GM23338 (cell line): ENCODE data around the gene HLCS.

ENCODE experiments used
- CREB1 ChIP-seq: fragments of 250-450 bp; sonication (Bioruptor Pico); IDR thresholded peaks from 2 replicates; pipeline ENCODE4 v1.5.0; 2020; ENCODE audit warnings: low read depth, mild to moderate bottlenecking, moderate library complexity
- CTCF ChIP-seq, 2 experiments: fragments of 200-600 bp in 1 of 2; sonication (generic) in 1 of 2; conservative IDR thresholded peaks; 2 replicates each; pipeline versions ENCODE4 v1.5.1 to v1.6.1; 2016 to 2017; ENCODE audit warnings: antibody characterized with exemption in 2 of 2, low read depth in 2 of 2, mild to moderate bottlenecking in 2 of 2, moderate library complexity in 1 of 2
- EZH2 ChIP-seq: fragments of 200-600 bp; sonication (generic); IDR thresholded peaks from one replicate; pipeline ENCODE4 v1.8.0; 2017; ENCODE audit warnings: antibody characterized with exemption, mild to moderate bottlenecking, low read depth; ENCODE audit not compliant: unreplicated experiment
- EZH2phosphoT487 ChIP-seq: fragments of 200-600 bp; sonication (generic); IDR thresholded peaks from one replicate; pipeline ENCODE4 v1.8.1; 2018; ENCODE audit warnings: antibody characterized with exemption; ENCODE audit not compliant: unreplicated experiment
- JUNB ChIP-seq: IDR thresholded peaks from one replicate; pipeline ENCODE4 v1.6.1; 2016; ENCODE audit warnings: antibody characterized with exemption; ENCODE audit not compliant: unreplicated experiment
- NANOG ChIP-seq: IDR thresholded peaks from 2 replicates; pipeline ENCODE4 v1.6.1; 2016; ENCODE audit warnings: antibody characterized with exemption, borderline replicate concordance
- POLR2AphosphoS5 ChIP-seq: IDR thresholded peaks from 2 replicates; pipeline ENCODE4 v1.6.1; 2016; ENCODE audit warnings: antibody characterized with exemption, low read depth
- REST ChIP-seq: IDR thresholded peaks from one replicate; pipeline ENCODE4 v1.6.1; 2018; ENCODE audit warnings: antibody characterized with exemption; ENCODE audit not compliant: unreplicated experiment
- ZNF114 ChIP-seq: fragments of 250-450 bp; sonication (Bioruptor Pico); IDR thresholded peaks from 2 replicates; pipeline ENCODE4 v1.5.0; 2020; ENCODE audit warnings: mild to moderate bottlenecking, moderate library complexity
- ZNF331 ChIP-seq: fragments of 250-450 bp; sonication (Bioruptor Pico); IDR thresholded peaks from 2 replicates; pipeline ENCODE4 v1.5.0; 2020; ENCODE audit warnings: low read depth, mild to moderate bottlenecking, moderate library complexity
- TF ChIP-seq, protein P1 (sequence below): fragments of 250-450 bp; sonication (Bioruptor Pico); IDR thresholded peaks from 2 replicates; pipeline ENCODE4 v1.5.0; 2020; ENCODE audit warnings: mild to moderate bottlenecking, moderate library complexity
- TF ChIP-seq, protein P2 (sequence below): IDR thresholded peaks from 2 replicates; pipeline ENCODE4 v1.6.1; 2016; ENCODE audit warnings: antibody characterized with exemption

- no peak for TF ChIP-seq CTCF (conservative IDR thresholded peaks at IDR 0.05; ENCODE audit: low read depth in 2 of 2)
- no peak for TF ChIP-seq JUNB
- TF ChIP-seq ZNF114 (CRISPR knock-in tag) = no peak
- no peak for TF ChIP-seq REST
- TF ChIP-seq EZH2 = no peak
- TF ChIP-seq POLR2AphosphoS5 = no peak
- no peak for TF ChIP-seq CREB1 (CRISPR knock-in tag)
- TF ChIP-seq EZH2phosphoT487 = no peak
- TF ChIP-seq ZNF331 = no peak
- no peak for TF ChIP-seq NANOG
- TF ChIP-seq, protein P1, sequence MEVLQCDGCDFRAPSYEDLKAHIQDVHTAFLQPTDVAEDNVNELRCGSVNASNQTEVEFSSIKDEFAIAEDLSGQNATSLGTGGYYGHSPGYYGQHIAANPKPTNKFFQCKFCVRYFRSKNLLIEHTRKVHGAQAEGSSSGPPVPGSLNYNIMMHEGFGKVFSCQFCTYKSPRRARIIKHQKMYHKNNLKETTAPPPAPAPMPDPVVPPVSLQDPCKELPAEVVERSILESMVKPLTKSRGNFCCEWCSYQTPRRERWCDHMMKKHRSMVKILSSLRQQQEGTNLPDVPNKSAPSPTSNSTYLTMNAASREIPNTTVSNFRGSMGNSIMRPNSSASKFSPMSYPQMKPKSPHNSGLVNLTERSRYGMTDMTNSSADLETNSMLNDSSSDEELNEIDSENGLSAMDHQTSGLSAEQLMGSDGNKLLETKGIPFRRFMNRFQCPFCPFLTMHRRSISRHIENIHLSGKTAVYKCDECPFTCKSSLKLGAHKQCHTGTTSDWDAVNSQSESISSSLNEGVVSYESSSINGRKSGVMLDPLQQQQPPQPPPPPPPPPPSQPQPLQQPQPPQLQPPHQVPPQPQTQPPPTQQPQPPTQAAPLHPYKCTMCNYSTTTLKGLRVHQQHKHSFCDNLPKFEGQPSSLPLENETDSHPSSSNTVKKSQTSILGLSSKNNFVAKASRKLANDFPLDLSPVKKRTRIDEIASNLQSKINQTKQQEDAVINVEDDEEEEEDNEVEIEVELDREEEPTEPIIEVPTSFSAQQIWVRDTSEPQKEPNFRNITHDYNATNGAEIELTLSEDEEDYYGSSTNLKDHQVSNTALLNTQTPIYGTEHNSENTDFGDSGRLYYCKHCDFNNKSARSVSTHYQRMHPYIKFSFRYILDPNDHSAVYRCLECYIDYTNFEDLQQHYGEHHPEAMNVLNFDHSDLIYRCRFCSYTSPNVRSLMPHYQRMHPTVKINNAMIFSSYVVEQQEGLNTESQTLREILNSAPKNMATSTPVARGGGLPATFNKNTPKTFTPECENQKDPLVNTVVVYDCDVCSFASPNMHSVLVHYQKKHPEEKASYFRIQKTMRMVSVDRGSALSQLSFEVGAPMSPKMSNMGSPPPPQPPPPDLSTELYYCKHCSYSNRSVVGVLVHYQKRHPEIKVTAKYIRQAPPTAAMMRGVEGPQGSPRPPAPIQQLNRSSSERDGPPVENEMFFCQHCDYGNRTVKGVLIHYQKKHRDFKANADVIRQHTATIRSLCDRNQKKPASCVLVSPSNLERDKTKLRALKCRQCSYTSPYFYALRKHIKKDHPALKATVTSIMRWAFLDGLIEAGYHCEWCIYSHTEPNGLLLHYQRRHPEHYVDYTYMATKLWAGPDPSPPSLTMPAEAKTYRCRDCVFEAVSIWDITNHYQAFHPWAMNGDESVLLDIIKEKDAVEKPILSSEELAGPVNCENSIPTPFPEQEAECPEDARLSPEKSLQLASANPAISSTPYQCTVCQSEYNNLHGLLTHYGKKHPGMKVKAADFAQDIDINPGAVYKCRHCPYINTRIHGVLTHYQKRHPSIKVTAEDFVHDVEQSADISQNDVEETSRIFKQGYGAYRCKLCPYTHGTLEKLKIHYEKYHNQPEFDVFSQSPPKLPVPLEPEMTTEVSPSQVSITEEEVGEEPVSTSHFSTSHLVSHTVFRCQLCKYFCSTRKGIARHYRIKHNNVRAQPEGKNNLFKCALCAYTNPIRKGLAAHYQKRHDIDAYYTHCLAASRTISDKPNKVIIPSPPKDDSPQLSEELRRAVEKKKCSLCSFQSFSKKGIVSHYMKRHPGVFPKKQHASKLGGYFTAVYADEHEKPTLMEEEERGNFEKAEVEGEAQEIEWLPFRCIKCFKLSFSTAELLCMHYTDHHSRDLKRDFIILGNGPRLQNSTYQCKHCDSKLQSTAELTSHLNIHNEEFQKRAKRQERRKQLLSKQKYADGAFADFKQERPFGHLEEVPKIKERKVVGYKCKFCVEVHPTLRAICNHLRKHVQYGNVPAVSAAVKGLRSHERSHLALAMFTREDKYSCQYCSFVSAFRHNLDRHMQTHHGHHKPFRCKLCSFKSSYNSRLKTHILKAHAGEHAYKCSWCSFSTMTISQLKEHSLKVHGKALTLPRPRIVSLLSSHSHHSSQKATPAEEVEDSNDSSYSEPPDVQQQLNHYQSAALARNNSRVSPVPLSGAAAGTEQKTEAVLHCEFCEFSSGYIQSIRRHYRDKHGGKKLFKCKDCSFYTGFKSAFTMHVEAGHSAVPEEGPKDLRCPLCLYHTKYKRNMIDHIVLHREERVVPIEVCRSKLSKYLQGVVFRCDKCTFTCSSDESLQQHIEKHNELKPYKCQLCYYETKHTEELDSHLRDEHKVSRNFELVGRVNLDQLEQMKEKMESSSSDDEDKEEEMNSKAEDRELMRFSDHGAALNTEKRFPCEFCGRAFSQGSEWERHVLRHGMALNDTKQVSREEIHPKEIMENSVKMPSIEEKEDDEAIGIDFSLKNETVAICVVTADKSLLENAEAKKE (CRISPR knock-in tag) = no peak
- TF ChIP-seq, protein P2, sequence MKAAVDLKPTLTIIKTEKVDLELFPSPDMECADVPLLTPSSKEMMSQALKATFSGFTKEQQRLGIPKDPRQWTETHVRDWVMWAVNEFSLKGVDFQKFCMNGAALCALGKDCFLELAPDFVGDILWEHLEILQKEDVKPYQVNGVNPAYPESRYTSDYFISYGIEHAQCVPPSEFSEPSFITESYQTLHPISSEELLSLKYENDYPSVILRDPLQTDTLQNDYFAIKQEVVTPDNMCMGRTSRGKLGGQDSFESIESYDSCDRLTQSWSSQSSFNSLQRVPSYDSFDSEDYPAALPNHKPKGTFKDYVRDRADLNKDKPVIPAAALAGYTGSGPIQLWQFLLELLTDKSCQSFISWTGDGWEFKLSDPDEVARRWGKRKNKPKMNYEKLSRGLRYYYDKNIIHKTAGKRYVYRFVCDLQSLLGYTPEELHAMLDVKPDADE = no peak
These were observed 170.4 kb downstream of the HLCS start for GRCh38 chr21:36796070-36796469.
